Mesodermal cell (in vitro differentiated cells): ENCODE measurements around the gene BTBD6.

Experiments
- H3K27ac ChIP-seq: 2 replicates; pipeline ENCODE4 v1.7.0; 2013; ENCODE audit warnings: mild to moderate bottlenecking, low read depth, low read length, moderate library complexity; ENCODE audit not compliant: severe bottlenecking
- H3K36me3 ChIP-seq: 2 replicates; pipeline ENCODE4 v1.7.1; 2013; ENCODE audit warnings: mild to moderate bottlenecking, low read length, moderate library complexity; ENCODE audit not compliant: control insufficient read depth, insufficient read depth
- H3K4me1 ChIP-seq: one replicate; pipeline ENCODE4 v1.7.1; 2013; ENCODE audit warnings: mild to moderate bottlenecking, low read length; ENCODE audit not compliant: insufficient read depth, control insufficient read depth, poor library complexity, severe bottlenecking
- H3K4me3 ChIP-seq: 2 replicates; pipeline ENCODE4 v1.7.0; 2013; ENCODE audit warnings: low read length, control low read depth, mild to moderate bottlenecking; ENCODE audit not compliant: insufficient read depth, poor library complexity, severe bottlenecking; ENCODE audit errors: extremely low read depth
- H3K9me3 ChIP-seq: 2 replicates; pipeline ENCODE4 v1.7.1; 2013; ENCODE audit warnings: mild to moderate bottlenecking, low read length, moderate library complexity; ENCODE audit not compliant: control insufficient read depth
- WGBS, 2 experiments: methylation state at CpG; one replicate each; pipeline ENCODE4 v1.1.5; 2013; ENCODE audit warnings: missing lambda C conversion rate in 2 of 2; ENCODE audit not compliant: insufficient coverage in 2 of 2; 5-methylcytosine and 5-hydroxymethylcytosine counted together

Gene BTBD6

GRCh38 chr14:105211758-105212089 lies 36.6 kb upstream of the BTBD6 start:
- Histone ChIP-seq H3K36me3 (peaks cover 3% of the 10 kb centered on the region), H3K9me3 (no peaks in the 10 kb centered on the region), H3K4me1 (no peaks in the 10 kb centered on the region), H3K4me3 (no peak overlapping the region), H3K27ac (no peak overlapping the region)
- WGBS, 2 experiments = 91 to 92% methylated on average over 9 of the region's 9 CpGs

GRCh38 chr14:105212541-105213300 lies 35.6 kb upstream of the BTBD6 start:
- WGBS, 2 experiments = 86 to 90% methylated on average over 15 to 17 of the region's 18 CpGs
- Histone ChIP-seq H3K4me3 (no peak overlapping the region), H3K36me3 (peaks cover 8% of the 10 kb centered on the region), H3K4me1 (no peaks in the 10 kb centered on the region), H3K27ac (no peak overlapping the region), H3K9me3 (no peaks in the 10 kb centered on the region)

- Histone ChIP-seq H3K4me1 (no peaks in the 10 kb centered on the region), H3K9me3 (no peaks in the 10 kb centered on the region), H3K4me3 (no peak overlapping the region), H3K27ac (no peak overlapping the region), H3K36me3 (peaks cover 12% of the 10 kb centered on the region)
- WGBS, 2 experiments = 94 to 98% methylated on average over 5 to 7 of the region's 10 CpGs
Measured at GRCh38 chr14:105213361-105213760, 35.0 kb upstream of the BTBD6 start.

- Histone ChIP-seq H3K36me3 (peaks cover 20% of the 10 kb centered on the region), H3K9me3 (no peaks in the 10 kb centered on the region), H3K4me1 (no peaks in the 10 kb centered on the region), H3K4me3 (no peak overlapping the region), H3K27ac (no peak overlapping the region)
- 91 to 97% methylated on average over 9 to 11 of the region's 14 CpGs for WGBS, 2 experiments
Measured at GRCh38 chr14:105214324-105214915, 33.9 kb upstream of the BTBD6 start.

- WGBS, 2 experiments = 97 to 100% methylated on average over 1 to 3 of the region's 3 CpGs
- Histone ChIP-seq H3K27ac (no peak overlapping the region), H3K4me1 (no peaks in the 10 kb centered on the region), H3K36me3 (peaks cover 32% of the 10 kb centered on the region), H3K9me3 (no peaks in the 10 kb centered on the region), H3K4me3 (no peak overlapping the region)
Measured at GRCh38 chr14:105215602-105216001, 32.7 kb upstream of the BTBD6 start.

- H3K9me3 ChIP-seq = no peaks in the 10 kb centered on the region
- no peak overlapping the region for H3K4me3 ChIP-seq
- WGBS, 2 experiments = 92% methylated on average over 24 to 30 of the region's 30 CpGs
- no peak overlapping the region for H3K27ac ChIP-seq
- no peaks in the 10 kb centered on the region for H3K4me1 ChIP-seq
- peaks cover 39% of the 10 kb centered on the region for H3K36me3 ChIP-seq
Measured at GRCh38 chr14:105216490-105217247, 31.7 kb upstream of the BTBD6 start.

- 91 to 96% methylated on average over 11 of the region's 11 CpGs for WGBS, 2 experiments
- no peaks in the 10 kb centered on the region for H3K9me3 ChIP-seq
- no peaks in the 10 kb centered on the region for H3K4me1 ChIP-seq
- H3K36me3 ChIP-seq = peaks cover 42% of the 10 kb centered on the region
- no peak overlapping the region for H3K4me3 ChIP-seq
- H3K27ac ChIP-seq = no peak overlapping the region
Measured at GRCh38 chr14:105217774-105218173, 30.6 kb upstream of the BTBD6 start.

- no peak overlapping the region for H3K4me3 ChIP-seq
- H3K27ac ChIP-seq = no peak overlapping the region
- no peaks in the 10 kb centered on the region for H3K9me3 ChIP-seq
- H3K4me1 ChIP-seq = no peaks in the 10 kb centered on the region
- H3K36me3 ChIP-seq = peaks cover 50% of the 10 kb centered on the region
- 96 to 99% methylated on average over 19 of the region's 19 CpGs for WGBS, 2 experiments
Measured at GRCh38 chr14:105218611-105219010, 29.7 kb upstream of the BTBD6 start.

- Histone ChIP-seq H3K27ac (no peak overlapping the region), H3K9me3 (no peaks in the 10 kb centered on the region), H3K4me1 (no peaks in the 10 kb centered on the region), H3K4me3 (no peak overlapping the region), H3K36me3 (peaks cover 55% of the 10 kb centered on the region)
- WGBS, 2 experiments = 97 to 98% methylated on average over 29 of the region's 29 CpGs
Measured at GRCh38 chr14:105219043-105219612, 29.2 kb upstream of the BTBD6 start.

GRCh38 chr14:105219753-105220152 lies 28.6 kb upstream of the BTBD6 start:
- peaks cover 60% of the 10 kb centered on the region for H3K36me3 ChIP-seq
- no peaks in the 10 kb centered on the region for H3K9me3 ChIP-seq
- H3K4me3 ChIP-seq = no peak overlapping the region
- H3K27ac ChIP-seq = no peak overlapping the region
- WGBS, 2 experiments = 93 to 96% methylated on average over 16 to 17 of the region's 17 CpGs
- H3K4me1 ChIP-seq = no peaks in the 10 kb centered on the region
